Brain pericyte (primary cell): ENCODE results near the gene C12orf57.

Experiments
- DNase-seq: peaks from one replicate; pipeline ENCODE4 v3.0.0-alpha.2; 2012; ENCODE audit warnings: low read depth, low spot score

The C12orf57 gene

DNA sequence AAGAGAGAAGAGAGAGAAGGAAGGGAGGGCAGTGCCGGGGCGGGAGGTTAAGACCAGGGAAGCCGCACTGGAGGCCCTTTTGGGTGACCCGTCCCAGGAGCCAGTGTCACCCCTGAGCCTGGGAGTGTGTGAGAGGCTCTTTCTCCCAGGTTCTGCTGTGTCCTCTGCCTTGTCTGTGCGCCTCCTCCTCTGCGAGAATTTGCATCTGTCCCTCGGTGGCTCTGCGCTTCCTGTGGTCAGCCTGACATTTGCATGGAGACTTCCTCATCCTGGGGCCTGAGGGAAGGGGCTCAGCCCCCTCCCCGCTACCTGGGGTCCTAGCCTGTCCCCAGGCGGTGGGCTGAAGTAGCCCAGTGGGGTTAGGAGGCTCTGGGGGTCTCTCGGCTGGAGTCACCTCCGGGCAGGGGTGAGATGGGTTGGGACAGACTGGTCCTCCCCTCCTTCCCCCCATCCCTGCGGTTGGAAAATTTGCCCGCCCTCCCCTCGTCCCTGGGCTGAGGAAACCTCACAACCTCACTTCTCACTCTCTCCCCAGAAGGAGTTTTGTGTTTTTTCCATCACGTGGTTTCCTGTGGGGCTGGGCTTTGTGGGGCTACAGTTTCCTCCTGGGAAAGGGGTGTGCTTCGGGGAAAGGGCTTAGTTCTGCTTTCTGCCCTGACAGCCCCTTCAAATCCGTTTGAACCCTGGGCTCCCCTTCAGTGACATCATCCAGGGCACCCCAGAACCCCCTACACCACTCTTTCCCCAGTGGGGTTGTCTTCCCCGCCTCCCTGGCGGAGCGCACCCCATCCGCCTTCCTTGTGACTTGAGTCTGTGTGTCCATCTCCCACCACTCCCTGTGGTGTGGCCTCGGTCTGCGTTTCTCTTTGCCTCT, 9.9 kb downstream of the C12orf57 start:
- DNase-seq, result no peak

- no peak for DNase-seq
Measured at GRCh38 chr12:6954316-6955107, 10.7 kb downstream of the C12orf57 start.

- no peak for DNase-seq
Measured at GRCh38 chr12:6955108-6956020, 11.5 kb downstream of the C12orf57 start.

DNA sequence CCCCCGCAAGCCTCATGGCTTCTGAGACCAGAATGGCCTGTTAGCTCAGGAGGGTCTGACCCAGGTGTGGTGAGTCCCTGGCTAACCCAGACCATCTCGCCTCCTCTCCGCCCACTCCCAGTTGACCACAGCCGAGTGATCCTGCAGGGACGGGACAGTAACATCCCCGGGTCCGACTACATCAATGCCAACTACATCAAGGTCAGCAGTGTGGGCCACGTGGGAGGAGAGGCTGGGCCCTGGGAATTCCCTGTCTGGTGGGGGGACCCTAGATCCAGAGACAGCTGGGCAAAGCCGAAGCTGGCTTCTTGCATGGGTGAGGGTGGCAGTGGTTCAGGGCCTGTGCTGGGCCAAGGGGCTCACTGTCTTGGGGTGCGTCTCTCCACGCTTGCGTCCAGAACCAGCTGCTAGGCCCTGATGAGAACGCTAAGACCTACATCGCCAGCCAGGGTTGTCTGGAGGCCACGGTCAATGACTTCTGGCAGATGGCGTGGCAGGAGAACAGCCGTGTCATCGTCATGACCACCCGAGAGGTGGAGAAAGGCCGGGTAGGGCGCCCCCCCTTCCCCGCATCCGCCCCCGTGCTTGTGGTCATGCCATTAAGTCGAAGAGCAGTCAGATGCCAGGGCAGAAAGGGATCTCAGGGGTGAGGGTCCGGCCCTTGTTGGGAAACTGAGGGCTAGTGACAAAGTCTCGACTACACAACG, 12.4 kb downstream of the C12orf57 start:
- DNase-seq, result no peak

DNA sequence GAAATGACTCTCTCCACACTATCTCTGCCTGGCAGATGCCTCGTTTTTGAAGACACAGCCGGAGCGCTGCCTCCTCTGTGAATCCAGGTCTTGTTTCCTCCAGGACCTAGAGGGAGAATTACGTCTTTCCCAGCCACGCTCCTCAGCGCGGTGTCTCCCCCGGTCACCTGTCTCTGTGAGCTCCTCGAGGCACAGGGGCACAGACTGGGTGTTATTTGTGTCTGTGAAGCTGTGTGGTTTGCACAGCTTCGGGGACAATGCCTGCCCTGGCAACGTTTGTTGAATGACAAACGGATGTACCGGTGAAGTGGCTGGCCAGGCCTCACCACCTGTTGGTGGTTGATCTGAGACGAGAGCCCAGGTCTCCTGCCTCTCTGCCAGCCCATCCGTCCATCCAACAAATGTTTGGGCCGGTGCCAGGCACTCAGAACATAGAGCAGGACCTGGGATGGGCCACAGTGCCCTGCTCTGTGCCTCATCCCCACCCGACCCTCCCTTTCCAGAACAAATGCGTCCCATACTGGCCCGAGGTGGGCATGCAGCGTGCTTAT, 13.4 kb downstream of the C12orf57 start:
- DNase-seq, result no peak

GRCh38 chr12:6957741-6958608, 14.2 kb downstream of the C12orf57 start:
- no peak for DNase-seq

DNA sequence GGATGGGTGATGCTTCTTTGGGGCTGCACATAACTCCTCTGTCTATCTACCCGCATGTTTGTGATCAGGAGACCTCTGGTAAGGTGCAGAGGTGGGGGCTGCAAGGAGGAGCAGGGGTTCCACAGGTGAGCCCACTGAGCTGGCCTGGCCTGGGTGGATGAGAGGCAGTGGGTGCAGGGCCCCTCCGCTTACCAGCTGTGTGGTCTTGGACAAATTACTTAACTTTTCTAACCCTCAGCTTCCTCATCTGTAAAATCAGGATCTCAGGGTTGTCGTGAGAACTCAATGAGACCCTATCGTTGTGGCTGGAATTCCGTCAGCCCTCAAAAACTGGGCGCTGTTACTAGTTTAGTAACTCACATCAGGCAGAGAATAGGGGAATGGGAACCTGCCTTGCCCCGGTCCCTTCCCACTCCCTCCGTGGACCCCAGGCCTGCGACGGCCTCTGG, 14.8 kb downstream of the C12orf57 start:
- DNase-seq, result no peak

DNA sequence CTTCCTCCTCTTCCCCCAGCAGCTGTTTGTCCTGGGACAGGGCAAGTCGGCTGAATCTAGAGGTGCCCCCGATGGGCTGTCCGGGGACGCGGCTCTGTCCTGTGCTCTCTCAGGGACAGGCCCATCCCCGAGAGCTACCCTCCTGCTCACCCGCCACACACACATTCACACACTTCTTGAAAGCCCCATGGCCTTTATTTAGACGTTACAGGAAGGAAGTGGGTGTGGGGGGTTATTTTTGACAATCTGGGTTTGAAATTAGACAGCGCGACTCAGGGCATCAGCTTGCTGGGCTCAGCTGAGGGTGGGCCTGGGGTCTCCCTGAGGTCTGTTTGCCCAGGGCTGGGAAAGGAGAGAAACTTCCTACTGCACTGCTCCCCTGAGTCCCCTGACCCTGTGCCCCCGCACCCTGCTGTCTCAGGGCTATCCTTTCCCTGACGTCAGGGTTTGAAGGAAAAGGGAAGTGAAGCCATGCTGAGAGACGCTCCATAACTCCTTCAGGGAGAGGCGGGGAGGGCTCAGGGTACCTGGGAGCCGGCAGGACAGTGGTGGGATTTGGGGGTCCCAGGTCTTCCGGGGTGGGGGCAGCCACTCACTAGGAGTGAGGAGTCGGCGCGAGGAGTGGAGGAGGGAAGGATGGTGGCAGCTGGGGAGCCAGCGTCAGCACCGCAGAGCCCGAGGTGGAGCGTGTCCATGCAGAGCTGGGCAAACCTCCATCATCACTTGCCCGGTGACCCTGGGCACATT, 15.4 kb downstream of the C12orf57 start:
- no peak for DNase-seq

- no peak for DNase-seq
Measured at GRCh38 chr12:6959805-6960592, 16.2 kb downstream of the C12orf57 start.

GRCh38 chr12:6960593-6961277, 16.9 kb downstream of the C12orf57 start:
- DNase-seq, result no peak

GRCh38 chr12:6961278-6961694, 17.5 kb downstream of the C12orf57 start:
- DNase-seq, result no peak

- DNase-seq, result no peak
Measured at GRCh38 chr12:6961695-6962284, 18.0 kb downstream of the C12orf57 start.

- no peak for DNase-seq
Measured at GRCh38 chr12:6962285-6963015, 18.6 kb downstream of the C12orf57 start.

DNA sequence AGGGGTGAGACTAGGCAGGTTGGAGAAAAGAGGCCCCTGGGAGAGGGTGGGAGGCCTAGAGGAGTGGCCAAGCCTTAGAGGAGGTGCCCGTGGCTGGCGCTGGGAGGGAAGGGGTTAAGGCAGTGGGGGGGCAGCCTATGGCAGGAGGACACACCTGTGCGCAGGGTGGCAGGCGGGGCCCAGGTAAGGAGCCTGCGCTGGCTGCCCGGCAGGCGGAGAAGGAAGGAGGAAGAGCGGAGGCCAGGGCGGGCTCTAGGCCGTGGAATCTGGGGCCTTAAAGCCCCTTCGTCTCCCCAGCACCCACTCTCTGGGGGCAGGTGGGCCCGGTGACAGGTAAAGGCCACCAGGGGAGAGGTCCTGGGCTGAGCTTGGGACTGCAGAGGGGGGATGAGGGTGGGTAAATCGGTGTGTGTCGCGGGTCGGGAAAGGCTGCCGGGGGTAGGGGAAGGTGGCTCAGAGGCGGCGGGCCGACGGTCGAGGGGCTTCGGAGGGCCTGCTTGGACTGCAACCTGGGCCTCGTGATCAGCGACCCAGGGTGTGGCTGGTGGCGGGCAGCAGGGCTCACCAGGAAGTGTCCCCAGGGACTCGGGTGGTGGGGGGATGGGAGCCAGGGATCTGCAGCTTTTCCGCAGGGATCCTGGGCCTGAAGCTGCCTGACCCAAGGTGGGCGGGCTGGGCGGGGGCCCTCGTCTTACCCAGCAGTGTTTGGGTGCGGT, 19.4 kb downstream of the C12orf57 start:
- DNase-seq, result no peak

- DNase-seq, result no peak
Measured at GRCh38 chr12:6963791-6964413, 20.1 kb downstream of the C12orf57 start.
